ENCODE results near the gene CNNM4.

Gene CNNM4

DNA sequence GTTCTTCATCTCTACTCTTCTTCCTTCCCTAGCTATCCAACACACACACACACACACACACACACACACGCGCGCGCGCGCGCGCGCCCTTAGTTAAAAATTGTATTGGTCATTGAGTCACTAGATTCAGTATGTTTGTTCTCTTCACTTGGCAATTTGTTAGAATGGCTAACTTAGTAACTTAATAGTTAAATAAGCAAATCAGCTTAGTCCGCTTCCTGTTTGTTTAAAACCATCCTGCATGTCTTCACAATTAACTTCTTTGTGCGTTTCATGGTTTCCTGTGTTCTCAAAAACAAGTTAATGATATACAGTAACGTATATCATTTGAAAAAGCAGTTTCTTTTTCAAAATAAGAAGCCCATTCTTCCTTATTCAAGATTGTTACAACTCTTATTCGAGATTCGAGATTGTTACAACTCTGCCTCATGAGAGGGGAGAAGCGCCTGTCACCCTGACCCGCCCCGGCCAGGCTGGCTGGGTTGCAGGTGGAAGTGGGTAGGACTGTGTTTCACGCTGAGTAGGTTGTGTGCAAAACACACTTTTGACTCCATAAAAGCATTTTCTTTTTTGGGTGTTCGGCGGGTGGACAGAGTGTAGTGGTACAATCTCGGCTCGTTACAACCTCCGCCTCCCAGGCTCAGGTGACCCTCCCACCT lies 45.9 kb downstream of the CNNM4 start:
- Histone ChIP-seq H3K9me3 (ENCODE audit: control insufficient read depth, insufficient read depth, low read depth, low read length) (no peaks in the 10 kb centered on the region), H3K27ac (ENCODE audit: extremely low read depth, low read depth, low read length) (no peak overlapping the region), H3K4me3 (ENCODE audit: low read depth, low read length) (no peak overlapping the region), H3K36me3 (ENCODE audit: control insufficient read depth in 2 of 2, insufficient read depth in 1 of 2, low read length in 2 of 2) (peaks cover 11 to 48% of the 10 kb centered on the region in 2 experiments; a peak in 2 of 3 replicates), H3K4me1 (ENCODE audit: control insufficient read depth, insufficient read depth, low read length) (no peaks in the 10 kb centered on the region)
- POLR2A ChIA-PET, result no interaction called here
- CTCF ChIA-PET, result interaction anchor here (0.7 to 1.3 kb wide), 3 partner anchors 8 to 145 kb away, joined by 3 to 5 read pairs (median 4); no protein-coding TSS in a partner anchor
- TF ChIP-seq ZFP69B (tag by site-specific recombination; IDR thresholded peaks at IDR 0.05) (no peak), ZNF529 (tag by site-specific recombination; IDR thresholded peaks at IDR 0.05; ENCODE audit: insufficient replicate concordance) (no peak), ZNF157 (tag by site-specific recombination; IDR thresholded peaks at IDR 0.05) (no peak), ZNF623 (tag by site-specific recombination; IDR thresholded peaks at IDR 0.05) (no peak), ZNF335 (tag by site-specific recombination; conservative IDR thresholded peaks at IDR 0.05) (no peak), ZNF350 (tag by site-specific recombination; IDR thresholded peaks at IDR 0.05) (no peak), ZBTB7A (tag by site-specific recombination; IDR thresholded peaks at IDR 0.05; ENCODE audit: low read depth) (no peak), ZNF510 (tag by site-specific recombination; IDR thresholded peaks at IDR 0.05; ENCODE audit: insufficient replicate concordance) (no peak), ZNF138 (tag by site-specific recombination; IDR thresholded peaks at IDR 0.05; ENCODE audit: borderline replicate concordance) (no peak), ZXDB (tag by site-specific recombination; IDR thresholded peaks at IDR 0.05) (no peak)
- TF ChIP-seq, protein P1, sequence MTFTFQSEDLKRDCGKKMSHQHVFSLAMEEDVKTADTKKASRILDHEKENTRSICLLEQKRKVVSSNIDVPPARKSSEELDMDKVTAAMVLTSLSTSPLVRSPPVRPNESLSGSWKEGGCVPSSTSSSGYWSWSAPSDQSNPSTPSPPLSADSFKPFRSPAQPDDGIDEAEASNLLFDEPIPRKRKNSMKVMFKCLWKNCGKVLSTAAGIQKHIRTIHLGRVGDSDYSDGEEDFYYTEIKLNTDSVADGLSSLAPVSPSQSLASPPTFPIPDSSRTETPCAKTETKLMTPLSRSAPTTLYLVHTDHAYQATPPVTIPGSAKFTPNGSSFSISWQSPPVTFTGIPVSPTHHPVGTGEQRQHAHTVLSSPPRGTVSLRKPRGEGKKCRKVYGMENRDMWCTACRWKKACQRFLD (tag by site-specific recombination; IDR thresholded peaks at IDR 0.05), result no peak
- TF ChIP-seq, protein P2, sequence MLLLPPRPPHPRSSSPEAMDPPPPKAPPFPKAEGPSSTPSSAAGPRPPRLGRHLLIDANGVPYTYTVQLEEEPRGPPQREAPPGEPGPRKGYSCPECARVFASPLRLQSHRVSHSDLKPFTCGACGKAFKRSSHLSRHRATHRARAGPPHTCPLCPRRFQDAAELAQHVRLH (tag by site-specific recombination; IDR thresholded peaks at IDR 0.05), result no peak
- TF ChIP-seq, protein P3, sequence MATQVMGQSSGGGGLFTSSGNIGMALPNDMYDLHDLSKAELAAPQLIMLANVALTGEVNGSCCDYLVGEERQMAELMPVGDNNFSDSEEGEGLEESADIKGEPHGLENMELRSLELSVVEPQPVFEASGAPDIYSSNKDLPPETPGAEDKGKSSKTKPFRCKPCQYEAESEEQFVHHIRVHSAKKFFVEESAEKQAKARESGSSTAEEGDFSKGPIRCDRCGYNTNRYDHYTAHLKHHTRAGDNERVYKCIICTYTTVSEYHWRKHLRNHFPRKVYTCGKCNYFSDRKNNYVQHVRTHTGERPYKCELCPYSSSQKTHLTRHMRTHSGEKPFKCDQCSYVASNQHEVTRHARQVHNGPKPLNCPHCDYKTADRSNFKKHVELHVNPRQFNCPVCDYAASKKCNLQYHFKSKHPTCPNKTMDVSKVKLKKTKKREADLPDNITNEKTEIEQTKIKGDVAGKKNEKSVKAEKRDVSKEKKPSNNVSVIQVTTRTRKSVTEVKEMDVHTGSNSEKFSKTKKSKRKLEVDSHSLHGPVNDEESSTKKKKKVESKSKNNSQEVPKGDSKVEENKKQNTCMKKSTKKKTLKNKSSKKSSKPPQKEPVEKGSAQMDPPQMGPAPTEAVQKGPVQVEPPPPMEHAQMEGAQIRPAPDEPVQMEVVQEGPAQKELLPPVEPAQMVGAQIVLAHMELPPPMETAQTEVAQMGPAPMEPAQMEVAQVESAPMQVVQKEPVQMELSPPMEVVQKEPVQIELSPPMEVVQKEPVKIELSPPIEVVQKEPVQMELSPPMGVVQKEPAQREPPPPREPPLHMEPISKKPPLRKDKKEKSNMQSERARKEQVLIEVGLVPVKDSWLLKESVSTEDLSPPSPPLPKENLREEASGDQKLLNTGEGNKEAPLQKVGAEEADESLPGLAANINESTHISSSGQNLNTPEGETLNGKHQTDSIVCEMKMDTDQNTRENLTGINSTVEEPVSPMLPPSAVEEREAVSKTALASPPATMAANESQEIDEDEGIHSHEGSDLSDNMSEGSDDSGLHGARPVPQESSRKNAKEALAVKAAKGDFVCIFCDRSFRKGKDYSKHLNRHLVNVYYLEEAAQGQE (tag by site-specific recombination; IDR thresholded peaks at IDR 0.05), result no peak
- TF ChIP-seq, protein P4, sequence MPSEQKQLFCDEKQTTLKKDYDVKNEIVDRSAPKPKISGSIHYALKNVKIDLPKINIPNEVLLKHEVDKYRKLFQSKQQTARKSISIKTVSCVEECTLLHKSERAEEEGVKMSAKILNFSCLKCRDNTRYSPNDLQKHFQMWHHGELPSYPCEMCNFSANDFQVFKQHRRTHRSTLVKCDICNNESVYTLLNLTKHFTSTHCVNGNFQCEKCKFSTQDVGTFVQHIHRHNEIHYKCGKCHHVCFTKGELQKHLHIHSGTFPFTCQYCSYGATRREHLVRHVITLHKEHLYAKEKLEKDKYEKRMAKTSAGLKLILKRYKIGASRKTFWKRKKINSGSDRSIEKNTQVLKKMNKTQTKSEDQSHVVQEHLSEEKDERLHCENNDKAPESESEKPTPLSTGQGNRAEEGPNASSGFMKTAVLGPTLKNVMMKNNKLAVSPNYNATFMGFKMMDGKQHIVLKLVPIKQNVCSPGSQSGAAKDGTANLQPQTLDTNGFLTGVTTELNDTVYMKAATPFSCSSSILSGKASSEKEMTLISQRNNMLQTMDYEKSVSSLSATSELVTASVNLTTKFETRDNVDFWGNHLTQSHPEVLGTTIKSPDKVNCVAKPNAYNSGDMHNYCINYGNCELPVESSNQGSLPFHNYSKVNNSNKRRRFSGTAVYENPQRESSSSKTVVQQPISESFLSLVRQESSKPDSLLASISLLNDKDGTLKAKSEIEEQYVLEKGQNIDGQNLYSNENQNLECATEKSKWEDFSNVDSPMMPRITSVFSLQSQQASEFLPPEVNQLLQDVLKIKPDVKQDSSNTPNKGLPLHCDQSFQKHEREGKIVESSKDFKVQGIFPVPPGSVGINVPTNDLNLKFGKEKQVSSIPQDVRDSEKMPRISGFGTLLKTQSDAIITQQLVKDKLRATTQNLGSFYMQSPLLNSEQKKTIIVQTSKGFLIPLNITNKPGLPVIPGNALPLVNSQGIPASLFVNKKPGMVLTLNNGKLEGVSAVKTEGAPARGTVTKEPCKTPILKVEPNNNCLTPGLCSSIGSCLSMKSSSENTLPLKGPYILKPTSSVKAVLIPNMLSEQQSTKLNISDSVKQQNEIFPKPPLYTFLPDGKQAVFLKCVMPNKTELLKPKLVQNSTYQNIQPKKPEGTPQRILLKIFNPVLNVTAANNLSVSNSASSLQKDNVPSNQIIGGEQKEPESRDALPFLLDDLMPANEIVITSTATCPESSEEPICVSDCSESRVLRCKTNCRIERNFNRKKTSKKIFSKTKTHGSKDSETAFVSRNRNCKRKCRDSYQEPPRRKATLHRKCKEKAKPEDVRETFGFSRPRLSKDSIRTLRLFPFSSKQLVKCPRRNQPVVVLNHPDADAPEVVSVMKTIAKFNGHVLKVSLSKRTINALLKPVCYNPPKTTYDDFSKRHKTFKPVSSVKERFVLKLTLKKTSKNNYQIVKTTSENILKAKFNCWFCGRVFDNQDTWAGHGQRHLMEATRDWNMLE (tag by site-specific recombination; conservative IDR thresholded peaks at IDR 0.05; ENCODE audit: low read depth), result no peak
- TF ChIP-seq, protein P5, sequence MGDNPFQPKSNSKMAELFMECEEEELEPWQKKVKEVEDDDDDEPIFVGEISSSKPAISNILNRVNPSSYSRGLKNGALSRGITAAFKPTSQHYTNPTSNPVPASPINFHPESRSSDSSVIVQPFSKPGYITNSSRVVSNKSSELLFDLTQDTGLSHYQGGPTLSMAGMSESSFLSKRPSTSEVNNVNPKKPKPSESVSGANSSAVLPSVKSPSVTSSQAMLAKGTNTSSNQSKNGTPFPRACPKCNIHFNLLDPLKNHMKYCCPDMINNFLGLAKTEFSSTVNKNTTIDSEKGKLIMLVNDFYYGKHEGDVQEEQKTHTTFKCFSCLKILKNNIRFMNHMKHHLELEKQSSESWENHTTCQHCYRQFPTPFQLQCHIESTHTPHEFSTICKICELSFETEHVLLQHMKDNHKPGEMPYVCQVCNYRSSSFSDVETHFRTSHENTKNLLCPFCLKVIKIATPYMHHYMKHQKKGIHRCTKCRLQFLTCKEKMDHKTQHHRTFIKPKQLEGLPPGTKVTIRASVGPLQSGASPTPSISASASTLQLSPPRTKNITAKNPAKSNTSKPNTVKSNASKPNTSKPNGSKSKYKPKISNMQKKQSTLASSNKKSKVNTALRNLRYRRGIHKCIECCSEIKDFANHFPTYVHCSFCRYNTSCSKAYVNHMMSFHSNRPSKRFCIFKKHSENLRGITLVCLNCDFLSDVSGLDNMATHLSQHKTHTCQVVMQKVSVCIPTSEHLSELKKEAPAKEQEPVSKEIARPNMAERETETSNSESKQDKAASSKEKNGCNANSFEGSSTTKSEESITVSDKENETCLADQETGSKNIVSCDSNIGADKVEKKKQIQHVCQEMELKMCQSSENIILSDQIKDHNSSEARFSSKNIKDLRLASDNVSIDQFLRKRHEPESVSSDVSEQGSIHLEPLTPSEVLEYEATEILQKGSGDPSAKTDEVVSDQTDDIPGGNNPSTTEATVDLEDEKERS (tag by site-specific recombination; IDR thresholded peaks at IDR 0.05), result no peak
- TF ChIP-seq, protein P6, sequence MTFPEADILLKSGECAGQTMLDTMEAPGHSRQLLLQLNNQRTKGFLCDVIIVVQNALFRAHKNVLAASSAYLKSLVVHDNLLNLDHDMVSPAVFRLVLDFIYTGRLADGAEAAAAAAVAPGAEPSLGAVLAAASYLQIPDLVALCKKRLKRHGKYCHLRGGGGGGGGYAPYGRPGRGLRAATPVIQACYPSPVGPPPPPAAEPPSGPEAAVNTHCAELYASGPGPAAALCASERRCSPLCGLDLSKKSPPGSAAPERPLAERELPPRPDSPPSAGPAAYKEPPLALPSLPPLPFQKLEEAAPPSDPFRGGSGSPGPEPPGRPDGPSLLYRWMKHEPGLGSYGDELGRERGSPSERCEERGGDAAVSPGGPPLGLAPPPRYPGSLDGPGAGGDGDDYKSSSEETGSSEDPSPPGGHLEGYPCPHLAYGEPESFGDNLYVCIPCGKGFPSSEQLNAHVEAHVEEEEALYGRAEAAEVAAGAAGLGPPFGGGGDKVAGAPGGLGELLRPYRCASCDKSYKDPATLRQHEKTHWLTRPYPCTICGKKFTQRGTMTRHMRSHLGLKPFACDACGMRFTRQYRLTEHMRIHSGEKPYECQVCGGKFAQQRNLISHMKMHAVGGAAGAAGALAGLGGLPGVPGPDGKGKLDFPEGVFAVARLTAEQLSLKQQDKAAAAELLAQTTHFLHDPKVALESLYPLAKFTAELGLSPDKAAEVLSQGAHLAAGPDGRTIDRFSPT (tag by site-specific recombination; IDR thresholded peaks at IDR 0.05), result no peak
- TF ChIP-seq, protein P7, sequence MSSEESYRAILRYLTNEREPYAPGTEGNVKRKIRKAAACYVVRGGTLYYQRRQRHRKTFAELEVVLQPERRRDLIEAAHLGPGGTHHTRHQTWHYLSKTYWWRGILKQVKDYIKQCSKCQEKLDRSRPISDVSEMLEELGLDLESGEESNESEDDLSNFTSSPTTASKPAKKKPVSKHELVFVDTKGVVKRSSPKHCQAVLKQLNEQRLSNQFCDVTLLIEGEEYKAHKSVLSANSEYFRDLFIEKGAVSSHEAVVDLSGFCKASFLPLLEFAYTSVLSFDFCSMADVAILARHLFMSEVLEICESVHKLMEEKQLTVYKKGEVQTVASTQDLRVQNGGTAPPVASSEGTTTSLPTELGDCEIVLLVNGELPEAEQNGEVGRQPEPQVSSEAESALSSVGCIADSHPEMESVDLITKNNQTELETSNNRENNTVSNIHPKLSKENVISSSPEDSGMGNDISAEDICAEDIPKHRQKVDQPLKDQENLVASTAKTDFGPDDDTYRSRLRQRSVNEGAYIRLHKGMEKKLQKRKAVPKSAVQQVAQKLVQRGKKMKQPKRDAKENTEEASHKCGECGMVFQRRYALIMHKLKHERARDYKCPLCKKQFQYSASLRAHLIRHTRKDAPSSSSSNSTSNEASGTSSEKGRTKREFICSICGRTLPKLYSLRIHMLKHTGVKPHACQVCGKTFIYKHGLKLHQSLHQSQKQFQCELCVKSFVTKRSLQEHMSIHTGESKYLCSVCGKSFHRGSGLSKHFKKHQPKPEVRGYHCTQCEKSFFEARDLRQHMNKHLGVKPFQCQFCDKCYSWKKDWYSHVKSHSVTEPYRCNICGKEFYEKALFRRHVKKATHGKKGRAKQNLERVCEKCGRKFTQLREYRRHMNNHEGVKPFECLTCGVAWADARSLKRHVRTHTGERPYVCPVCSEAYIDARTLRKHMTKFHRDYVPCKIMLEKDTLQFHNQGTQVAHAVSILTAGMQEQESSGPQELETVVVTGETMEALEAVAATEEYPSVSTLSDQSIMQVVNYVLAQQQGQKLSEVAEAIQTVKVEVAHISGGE (tag by site-specific recombination; conservative IDR thresholded peaks at IDR 0.05; ENCODE audit: low read depth), result no peak
